ENCODE measurements around the gene ARMC5.
"Not testable (repeated sequence)": the region's sequence is repeated elsewhere in the genome, so short reads cannot be mapped to it uniquely, and the experiment has no call there.

Gene ARMC5

DNA sequence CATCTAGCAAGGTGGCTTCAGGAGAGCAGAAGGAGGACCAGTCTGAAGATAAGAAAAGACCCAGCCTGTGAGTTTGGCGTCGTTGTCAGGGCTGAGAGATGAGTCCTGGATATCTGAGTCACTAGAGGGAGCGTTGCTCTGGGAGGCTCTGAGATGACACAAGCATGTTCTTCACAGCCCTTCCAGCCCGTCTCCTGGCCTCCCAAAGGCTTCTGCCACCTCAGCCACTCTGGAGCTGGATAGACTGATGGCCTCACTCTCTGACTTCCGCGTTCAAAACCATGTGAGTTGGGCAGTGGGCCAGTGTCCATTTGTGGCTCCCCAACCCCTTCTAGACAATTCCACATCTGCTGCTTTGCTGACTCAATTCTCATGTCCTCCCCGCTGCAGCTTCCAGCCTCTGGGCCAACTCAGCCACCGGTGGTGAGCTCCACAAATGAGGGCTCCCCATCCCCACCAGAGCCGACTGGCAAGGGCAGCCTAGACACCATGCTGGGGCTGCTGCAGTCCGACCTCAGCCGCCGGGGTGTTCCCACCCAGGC lies 14.9 kb downstream of the ARMC5 start:
- in situ Hi-C loops (cut with HindIII; ENCODE audit: low pct_ligation_motif_present, low pct_unique_long_range_greater_than_20kb, low sequenced_read_pairs): no loop called here

DNA sequence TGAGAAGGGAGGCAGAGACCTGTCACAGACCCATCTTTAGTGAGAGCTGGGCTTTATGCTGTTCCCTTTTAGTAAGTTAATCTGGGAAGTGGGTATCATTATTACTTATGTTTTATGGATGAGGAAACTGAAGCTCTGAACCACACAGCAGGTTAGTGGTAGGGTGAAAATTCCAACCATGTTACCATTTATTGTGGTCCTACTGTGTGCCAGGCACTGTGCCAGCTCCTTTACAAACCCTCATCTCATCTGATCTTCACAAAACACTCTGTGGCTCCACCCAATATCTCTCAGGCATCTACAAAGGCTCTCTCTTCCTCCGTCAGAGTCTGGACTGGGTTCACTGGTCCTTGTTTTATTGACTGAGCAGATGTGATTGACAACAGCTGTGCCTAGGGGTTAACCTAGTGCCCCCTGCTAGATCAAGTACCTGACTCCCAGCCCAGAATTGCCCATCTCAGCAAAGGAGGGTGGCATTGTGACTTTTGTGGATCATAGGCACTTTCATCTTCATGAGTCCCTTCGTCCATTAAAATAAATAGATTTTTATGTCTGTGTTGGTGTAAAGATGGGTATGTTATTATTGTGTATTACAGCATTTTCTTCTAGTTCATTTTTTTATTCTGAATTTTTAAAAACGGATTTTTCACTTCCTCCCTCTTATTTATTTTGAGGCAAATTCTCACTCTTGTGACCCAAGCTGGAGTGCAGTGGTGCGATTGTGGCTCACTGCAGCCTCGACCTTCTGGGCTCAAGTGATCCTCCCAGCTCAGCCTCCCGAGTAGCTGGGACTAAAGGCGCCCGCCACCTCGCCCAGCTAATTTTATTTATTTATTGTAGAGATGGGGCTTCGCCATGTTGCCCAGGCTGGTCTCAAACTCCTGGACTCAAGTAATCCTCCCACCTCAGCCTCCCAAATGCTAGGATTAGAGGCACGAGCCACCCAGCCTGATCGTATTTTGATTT lies 15.8 kb downstream of the ARMC5 start:
- in situ Hi-C loops (cut with HindIII; ENCODE audit: low pct_ligation_motif_present, low pct_unique_long_range_greater_than_20kb, low sequenced_read_pairs): no loop called here

More for the DNA sequence above, 14.9 kb downstream of the ARMC5 start:
- DNase-seq: no peak

DNA sequence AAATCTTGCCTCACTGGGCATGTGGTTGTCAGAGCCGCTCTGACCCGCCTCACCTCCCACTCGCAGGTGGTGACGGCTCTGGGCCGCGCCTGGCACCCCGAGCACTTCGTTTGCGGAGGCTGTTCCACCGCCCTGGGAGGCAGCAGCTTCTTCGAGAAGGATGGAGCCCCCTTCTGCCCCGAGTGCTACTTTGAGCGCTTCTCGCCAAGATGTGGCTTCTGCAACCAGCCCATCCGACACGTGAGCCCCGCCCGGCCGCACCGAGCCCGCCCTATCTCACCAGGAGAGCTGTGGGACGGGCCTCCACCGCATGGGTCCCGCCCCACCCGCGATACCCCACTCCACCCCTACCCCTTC lies 16.6 kb downstream of the ARMC5 start:
- in situ Hi-C loops (cut with HindIII; ENCODE audit: low pct_ligation_motif_present, low pct_unique_long_range_greater_than_20kb, low sequenced_read_pairs): no loop called here
- no peak for DNase-seq

More for the DNA sequence above, 15.8 kb downstream of the ARMC5 start:
- no peak for DNase-seq

DNA sequence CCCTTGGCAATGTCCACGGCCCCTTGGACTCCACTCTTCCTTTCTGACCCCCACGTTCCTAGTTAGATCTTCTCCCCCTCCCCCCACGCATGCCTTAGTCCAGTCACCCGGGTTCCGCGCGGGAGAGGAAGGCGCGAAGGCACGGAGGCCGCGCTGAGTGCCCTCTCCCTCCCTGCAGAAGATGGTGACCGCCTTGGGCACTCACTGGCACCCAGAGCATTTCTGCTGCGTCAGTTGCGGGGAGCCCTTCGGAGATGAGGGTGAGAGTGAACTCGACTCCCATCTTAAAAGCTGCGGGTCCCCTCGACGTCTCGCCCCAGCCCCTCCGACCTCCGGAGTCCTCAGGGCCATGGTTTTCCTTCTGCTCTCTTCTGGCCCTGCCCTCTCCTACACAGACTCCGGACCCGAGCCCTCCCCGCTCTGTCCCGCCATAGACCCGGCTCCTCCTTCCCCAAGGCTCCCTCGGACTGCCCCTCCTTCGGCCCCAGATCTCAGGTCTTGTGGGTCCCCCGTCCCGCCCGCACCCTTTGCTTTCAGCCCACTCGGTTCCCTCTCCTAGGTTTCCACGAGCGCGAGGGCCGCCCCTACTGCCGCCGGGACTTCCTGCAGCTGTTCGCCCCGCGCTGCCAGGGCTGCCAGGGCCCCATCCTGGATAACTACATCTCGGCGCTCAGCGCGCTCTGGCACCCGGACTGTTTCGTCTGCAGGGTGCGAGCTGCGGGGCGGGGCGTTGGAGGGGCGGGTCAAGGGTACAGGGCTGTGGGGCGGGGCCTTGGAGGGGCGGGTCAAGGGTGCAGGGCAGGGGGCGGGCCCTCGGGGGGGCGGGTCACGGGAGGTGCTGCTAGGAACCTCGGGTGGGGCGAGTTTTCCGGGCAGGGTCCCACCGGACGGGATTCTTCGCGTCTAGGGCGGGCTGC lies 17.3 kb downstream of the ARMC5 start:
- no peak for DNase-seq
- in situ Hi-C loops (cut with HindIII; ENCODE audit: low pct_ligation_motif_present, low pct_unique_long_range_greater_than_20kb, low sequenced_read_pairs): no loop called here

DNA sequence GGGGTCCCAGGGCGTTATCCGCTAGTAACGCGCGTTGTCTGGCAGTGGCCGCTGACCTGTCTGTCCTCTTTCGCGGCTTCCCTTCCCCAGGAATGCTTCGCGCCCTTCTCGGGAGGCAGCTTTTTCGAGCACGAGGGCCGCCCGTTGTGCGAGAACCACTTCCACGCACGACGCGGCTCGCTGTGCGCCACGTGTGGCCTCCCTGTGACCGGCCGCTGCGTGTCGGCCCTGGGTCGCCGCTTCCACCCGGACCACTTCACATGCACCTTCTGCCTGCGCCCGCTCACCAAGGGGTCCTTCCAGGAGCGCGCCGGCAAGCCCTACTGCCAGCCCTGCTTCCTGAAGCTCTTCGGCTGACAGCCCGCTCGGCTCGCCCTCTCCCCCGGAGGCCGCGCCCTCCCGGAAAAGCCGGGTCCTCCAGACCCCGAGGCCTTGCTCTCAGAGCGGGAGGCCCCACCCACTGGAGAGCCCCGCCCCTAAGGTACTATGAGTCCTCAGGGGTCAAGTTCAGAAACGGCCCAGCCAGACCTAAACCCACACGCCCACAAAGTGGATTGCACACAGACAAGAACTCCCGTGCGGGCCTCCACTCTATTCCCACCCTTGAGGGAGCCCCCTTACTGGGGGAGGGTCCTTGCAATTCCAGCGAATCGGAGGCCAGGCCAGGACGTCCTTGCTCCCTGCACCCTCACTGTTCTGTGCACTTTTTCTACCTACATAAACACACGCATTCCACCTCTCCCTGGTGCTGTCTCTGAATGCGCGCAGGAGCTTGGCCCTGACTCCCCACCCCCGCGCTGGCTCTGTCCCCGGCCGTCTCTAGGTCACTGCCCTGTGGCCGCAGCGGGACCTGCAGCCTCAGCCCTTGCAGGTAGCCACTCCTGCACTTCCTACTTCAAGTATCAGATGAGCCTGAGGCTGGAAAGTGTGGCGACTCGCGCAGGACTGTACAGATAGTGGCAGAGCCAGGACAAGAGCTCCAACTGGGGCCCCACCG lies 18.2 kb downstream of the ARMC5 start:
- DNase-seq: no peak
- in situ Hi-C loops (cut with HindIII; ENCODE audit: low pct_ligation_motif_present, low pct_unique_long_range_greater_than_20kb, low sequenced_read_pairs): no loop called here

DNA sequence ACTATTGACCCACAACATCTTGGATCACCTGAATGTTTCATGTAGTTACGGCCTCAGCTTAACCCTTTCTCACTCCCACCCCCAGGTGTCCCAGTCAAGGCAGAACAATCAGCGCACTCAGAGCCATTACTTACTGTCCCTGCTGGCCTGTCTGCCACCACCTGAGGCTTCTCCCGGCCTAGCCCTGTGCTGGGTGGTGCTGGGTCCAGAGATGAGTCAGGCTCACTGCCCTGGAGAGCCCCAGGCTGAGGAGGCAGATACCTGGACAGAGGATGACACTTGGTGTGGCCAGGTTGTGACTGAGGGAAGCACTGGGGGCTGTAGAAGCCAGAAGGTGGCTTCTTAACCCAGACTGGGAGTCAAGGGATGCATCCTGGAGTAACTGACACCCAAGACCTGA lies 19.7 kb downstream of the ARMC5 start:
- no peak for DNase-seq
- in situ Hi-C loops (cut with HindIII; ENCODE audit: low pct_ligation_motif_present, low pct_unique_long_range_greater_than_20kb, low sequenced_read_pairs): no loop called here

DNA sequence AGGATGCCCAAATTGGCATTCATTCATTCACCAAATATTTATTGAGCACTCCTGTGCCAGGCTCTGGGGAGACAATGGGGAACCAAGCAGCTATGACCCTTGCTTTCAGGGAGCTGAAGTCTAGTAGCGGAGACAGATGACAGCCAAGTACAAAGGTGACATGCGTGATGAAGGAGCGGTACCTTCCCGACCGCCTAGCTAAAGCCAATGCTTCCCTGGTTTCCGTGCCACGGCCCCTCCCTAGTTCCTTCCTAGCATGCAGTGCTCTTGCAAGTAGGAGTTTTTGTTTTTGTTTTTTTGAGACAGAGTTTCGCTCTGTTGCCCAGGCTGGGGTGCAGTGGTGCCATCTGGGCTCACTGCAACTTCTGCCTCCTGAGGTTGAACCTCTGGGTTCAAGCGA lies 20.4 kb downstream of the ARMC5 start:
- DNase-seq: no peak
- in situ Hi-C loops (cut with HindIII; ENCODE audit: low pct_ligation_motif_present, low pct_unique_long_range_greater_than_20kb, low sequenced_read_pairs): no loop called here

- in situ Hi-C loops (cut with HindIII; ENCODE audit: low pct_ligation_motif_present, low pct_unique_long_range_greater_than_20kb, low sequenced_read_pairs): no loop called here
- DNase-seq: no peak
Measured at GRCh38 chr16:31480851-31481536, 21.7 kb downstream of the ARMC5 start.

GRCh38 chr16:31483081-31483480 lies 23.8 kb downstream of the ARMC5 start, which contains the start of gene SLC5A2:
Gene SLC5A2 (plus strand): TSS chr16:31483123. CDS start chr16:31483137, 14 bp downstream.
- in situ Hi-C loops (cut with HindIII; ENCODE audit: low pct_ligation_motif_present, low pct_unique_long_range_greater_than_20kb, low sequenced_read_pairs): no loop called here
- no peak for DNase-seq

DNA sequence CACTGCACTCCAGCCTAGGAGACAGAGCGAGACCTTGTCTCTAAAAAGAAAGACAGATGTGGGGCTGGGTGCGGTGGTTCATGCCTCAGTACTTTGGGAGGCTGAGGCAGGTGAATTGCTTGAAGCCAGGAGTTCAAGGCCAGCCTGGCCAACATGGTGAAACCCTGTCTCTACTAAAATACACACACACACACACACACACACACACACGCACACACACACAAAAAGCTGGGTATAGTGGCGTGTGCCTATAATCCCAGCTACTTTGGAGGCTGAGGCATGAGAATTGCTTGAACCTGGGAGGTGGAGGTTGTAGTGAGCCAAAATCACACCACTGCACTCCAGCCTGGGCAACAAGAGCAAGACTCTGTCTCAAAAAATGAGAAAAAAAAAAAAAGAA lies 24.7 kb downstream of the ARMC5 start:
- DNase-seq; in situ Hi-C loops (cut with HindIII; ENCODE audit: low pct_ligation_motif_present, low pct_unique_long_range_greater_than_20kb, low sequenced_read_pairs): not testable (repeated sequence)

DNA sequence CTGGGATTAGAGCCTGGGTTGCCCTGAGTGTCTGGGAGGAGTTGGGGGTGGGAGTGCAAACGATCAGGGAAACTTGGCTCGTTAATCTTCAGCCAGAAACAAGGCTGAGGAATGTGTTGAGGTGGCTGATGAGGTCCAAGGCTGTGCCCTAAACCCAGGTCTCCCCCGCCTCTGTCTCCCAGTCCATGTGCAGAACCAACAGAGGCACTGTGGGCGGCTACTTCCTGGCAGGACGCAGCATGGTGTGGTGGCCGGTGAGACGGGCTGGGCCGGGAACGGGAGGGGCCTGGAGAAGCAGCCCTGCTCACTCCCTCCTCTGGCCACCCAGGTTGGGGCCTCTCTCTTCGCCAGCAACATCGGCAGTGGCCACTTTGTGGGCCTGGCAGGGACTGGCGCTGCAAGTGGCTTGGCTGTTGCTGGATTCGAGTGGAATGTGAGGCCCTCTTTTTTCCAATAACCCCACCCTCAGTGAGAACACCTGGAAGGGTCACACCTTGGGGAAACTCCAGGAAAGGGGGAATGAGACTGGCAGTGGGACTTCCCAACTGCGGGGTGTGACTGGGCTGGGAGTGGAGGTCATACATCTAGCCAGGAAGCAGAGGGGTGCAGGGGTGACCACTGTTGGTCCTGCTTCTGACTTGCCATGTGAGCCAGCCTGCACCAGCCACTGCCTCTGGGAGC lies 25.3 kb downstream of the ARMC5 start:
- in situ Hi-C loops (cut with HindIII; ENCODE audit: low pct_ligation_motif_present, low pct_unique_long_range_greater_than_20kb, low sequenced_read_pairs): no loop called here
- DNase-seq: peak; percentile 93

- in situ Hi-C loops (cut with HindIII; ENCODE audit: low pct_ligation_motif_present, low pct_unique_long_range_greater_than_20kb, low sequenced_read_pairs): no loop called here
- DNase-seq: no peak
Measured at GRCh38 chr16:31485571-31485970, 26.3 kb downstream of the ARMC5 start.

- in situ Hi-C loops (cut with HindIII; ENCODE audit: low pct_ligation_motif_present, low pct_unique_long_range_greater_than_20kb, low sequenced_read_pairs): no loop called here
- DNase-seq: no peak
Measured at GRCh38 chr16:31486045-31486444, 26.7 kb downstream of the ARMC5 start.

DNA sequence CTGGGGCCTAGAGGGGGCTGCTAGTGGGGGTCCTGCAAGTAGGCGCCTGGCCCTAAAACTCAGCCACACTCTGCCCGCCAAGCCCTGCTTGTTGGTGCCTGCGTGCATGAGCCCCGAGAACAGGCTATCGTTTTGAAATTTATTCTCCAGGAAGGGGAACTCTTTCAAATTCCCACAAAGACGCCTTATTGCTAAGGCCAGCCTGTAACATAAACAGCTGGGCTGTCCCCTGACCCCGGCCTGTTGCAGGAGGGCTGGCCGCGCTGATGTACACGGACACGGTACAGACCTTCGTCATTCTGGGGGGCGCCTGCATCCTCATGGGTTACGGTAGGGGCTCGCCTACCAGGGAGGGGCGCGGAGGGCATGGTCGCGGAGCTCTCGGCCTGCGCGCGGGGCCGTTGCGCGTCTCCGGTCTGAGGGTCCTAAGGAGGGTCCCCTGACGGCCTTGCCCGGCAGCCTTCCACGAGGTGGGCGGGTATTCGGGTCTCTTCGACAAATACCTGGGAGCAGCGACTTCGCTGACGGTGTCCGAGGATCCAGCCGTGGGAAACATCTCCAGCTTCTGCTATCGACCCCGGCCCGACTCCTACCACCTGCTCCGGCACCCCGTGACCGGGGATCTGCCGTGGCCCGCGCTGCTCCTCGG lies 27.9 kb downstream of the ARMC5 start:
- in situ Hi-C loops (cut with HindIII; ENCODE audit: low pct_ligation_motif_present, low pct_unique_long_range_greater_than_20kb, low sequenced_read_pairs): no loop called here
- DNase-seq: no peak

DNA sequence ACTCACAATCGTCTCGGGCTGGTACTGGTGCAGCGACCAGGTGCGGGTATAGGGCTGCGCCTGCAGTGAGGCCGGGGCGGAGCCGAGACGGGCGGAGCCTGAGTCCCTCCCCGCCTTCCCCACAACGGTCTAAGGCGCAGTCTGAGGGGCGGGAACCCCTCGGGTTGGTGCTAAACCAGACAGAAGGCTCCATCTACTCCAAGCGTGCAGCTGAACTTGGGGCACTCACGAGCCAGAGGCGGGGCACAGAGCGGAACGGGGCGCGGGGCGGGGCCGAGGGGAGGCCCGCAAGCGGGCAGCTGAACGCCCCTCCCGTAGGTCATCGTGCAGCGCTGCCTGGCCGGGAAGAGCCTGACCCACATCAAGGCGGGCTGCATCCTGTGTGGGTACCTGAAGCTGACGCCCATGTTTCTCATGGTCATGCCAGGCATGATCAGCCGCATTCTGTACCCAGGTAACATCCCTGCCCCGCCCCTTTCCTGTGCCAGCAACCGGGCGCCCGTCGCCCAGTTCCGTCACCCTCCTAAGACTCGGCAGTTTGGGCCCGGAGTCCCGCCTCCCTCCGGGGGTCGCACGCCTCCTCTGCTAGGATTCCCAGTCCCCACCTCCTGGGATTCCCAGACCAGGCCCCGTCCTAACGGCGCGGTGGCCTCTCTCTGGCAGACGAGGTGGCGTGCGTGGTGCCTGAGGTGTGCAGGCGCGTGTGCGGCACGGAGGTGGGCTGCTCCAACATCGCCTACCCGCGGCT lies 28.6 kb downstream of the ARMC5 start:
- in situ Hi-C loops (cut with HindIII; ENCODE audit: low pct_ligation_motif_present, low pct_unique_long_range_greater_than_20kb, low sequenced_read_pairs): no loop called here
- DNase-seq: peak; percentile 79

All from ACHN (cell line).